ENCODE results near the gene HS3ST5.

DNA sequence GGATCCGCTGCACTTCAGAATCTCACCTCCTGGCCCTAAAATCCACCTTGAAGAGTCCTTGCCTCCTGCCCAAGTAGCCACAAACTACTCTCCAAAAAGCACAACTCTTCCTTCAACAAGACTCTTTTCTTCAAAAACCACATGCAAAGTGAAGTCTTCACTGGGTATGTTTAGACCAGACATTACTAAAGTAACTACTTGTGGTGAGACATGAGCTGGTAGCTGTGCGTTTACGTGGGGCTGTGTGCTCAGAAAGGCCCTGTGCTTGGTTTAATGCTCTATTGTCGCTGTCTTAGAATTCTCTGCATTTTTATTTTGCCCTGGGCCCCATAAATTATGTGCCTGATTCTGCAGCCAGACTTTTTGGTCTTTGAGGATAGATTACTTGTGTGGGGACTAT, 267.5 kb downstream of the HS3ST5 start:
- TF ChIP-seq CTCF (IDR thresholded peaks at IDR 0.05) (no peak), ZFX (IDR thresholded peaks at IDR 0.05; ENCODE audit: borderline replicate concordance) (no peak)
